Measurements from ENCODE around the gene HEBP1. TPM values are rescaled to one million over a fixed set of nuclear protein-coding genes. Genes with fewer than 3 reads are reported as not detected.

The HEBP1 gene
- total RNA-seq, 1 donor from 2014 or later = 72.7 TPM

GRCh38 chr12:13022851-13023271 is 22.8 kb upstream of the HEBP1 start:
- Histone ChIP-seq H3K9me3 (no peaks in the 10 kb centered on the region), H3K4me1 (no peaks in the 10 kb centered on the region), H3K4me3 (no peak overlapping the region), H3K27ac (no peak overlapping the region), H3K27me3 (ENCODE audit: low read depth) (no peaks in the 10 kb centered on the region), H3K36me3 (no peaks in the 10 kb centered on the region)
- no peak for DNase-seq
- TF ChIP-seq CTCF (IDR thresholded peaks at IDR 0.05) = no peak
- intact Hi-C loops (cut with DNase I) = no loop called here
- ATAC-seq = no peak

GRCh38 chr12:13011098-13011497 is 11.0 kb upstream of the HEBP1 start:
- DNase-seq (no peak), ATAC-seq (no peak)
- Histone ChIP-seq H3K4me3 (no peak overlapping the region), H3K27me3 (ENCODE audit: low read depth) (no peaks in the 10 kb centered on the region), H3K36me3 (no peaks in the 10 kb centered on the region), H3K4me1 (no peaks in the 10 kb centered on the region), H3K9me3 (no peaks in the 10 kb centered on the region), H3K27ac (no peak overlapping the region)
- TF ChIP-seq CTCF (IDR thresholded peaks at IDR 0.05) = no peak
- intact Hi-C loops (cut with DNase I) = no loop called here

- intact Hi-C loops (cut with DNase I) = no loop called here
- Histone ChIP-seq H3K4me1 (no peaks in the 10 kb centered on the region), H3K36me3 (no peaks in the 10 kb centered on the region), H3K4me3 (no peak overlapping the region), H3K27ac (no peak overlapping the region), H3K27me3 (ENCODE audit: low read depth) (no peaks in the 10 kb centered on the region), H3K9me3 (no peaks in the 10 kb centered on the region)
- TF ChIP-seq CTCF (IDR thresholded peaks at IDR 0.05) = no peak
- no peak for DNase-seq
- no peak for ATAC-seq
These were observed 8.8 kb upstream of the HEBP1 start for GRCh38 chr12:13008741-13009380.

GRCh38 chr12:13007496-13008233 is 7.6 kb upstream of the HEBP1 start:
- intact Hi-C loops (cut with DNase I) = no loop called here

GRCh38 chr12:13005649-13006048 is 5.6 kb upstream of the HEBP1 start:
- no peaks in the 10 kb centered on the region for H3K36me3 ChIP-seq
- H3K9me3 ChIP-seq = no peaks in the 10 kb centered on the region
- no peak for DNase-seq
- no peak overlapping the region for H3K4me3 ChIP-seq
- H3K27ac ChIP-seq = no peak overlapping the region
- intact Hi-C loops (cut with DNase I) = no loop called here
- no peaks in the 10 kb centered on the region for H3K27me3 ChIP-seq (ENCODE audit: low read depth)
- no peak for TF ChIP-seq CTCF (IDR thresholded peaks at IDR 0.05)
- no peak for ATAC-seq
- H3K4me1 ChIP-seq = peaks cover 8% of the 10 kb centered on the region

More at GRCh38 chr12:13007496-13008233, 7.6 kb upstream of the HEBP1 start:
- H3K27ac ChIP-seq = no peak overlapping the region
- ATAC-seq (no peak), DNase-seq (no peak)
- no peaks in the 10 kb centered on the region for H3K27me3 ChIP-seq (ENCODE audit: low read depth)
- no peaks in the 10 kb centered on the region for H3K4me1 ChIP-seq
- TF ChIP-seq CTCF (IDR thresholded peaks at IDR 0.05) = no peak
- no peaks in the 10 kb centered on the region for H3K9me3 ChIP-seq
- H3K4me3 ChIP-seq = no peak overlapping the region
- no peaks in the 10 kb centered on the region for H3K36me3 ChIP-seq

Measured in lower lobe of right lung (tissue), 2 donors.